Coronary artery (tissue), 2 donors: ENCODE results near the gene NTMT1.

Experiments
- DNase-seq: peaks from one replicate; pipeline ENCODE4 v3.0.0-alpha.2; 2017; ENCODE audit warnings: low spot score
- H3K27ac ChIP-seq, 2 donors: fragments of 200-600 bp; sonication (generic); one replicate each; pipeline ENCODE4 v1.5.1; 2016 to 2019
- H3K4me3 ChIP-seq: fragments of 200-600 bp; sonication (generic); 2 replicates; pipeline ENCODE4 v1.5.1; 2016; ENCODE audit warnings: mild to moderate bottlenecking, moderate library complexity
- TF ChIP-seq, protein P1 (sequence below): fragments of 200-600 bp; sonication (generic); IDR thresholded peaks from one replicate; pipeline ENCODE4 v1.5.1; 2019; ENCODE audit warnings: antibody characterized with exemption

Gene NTMT1

DNA sequence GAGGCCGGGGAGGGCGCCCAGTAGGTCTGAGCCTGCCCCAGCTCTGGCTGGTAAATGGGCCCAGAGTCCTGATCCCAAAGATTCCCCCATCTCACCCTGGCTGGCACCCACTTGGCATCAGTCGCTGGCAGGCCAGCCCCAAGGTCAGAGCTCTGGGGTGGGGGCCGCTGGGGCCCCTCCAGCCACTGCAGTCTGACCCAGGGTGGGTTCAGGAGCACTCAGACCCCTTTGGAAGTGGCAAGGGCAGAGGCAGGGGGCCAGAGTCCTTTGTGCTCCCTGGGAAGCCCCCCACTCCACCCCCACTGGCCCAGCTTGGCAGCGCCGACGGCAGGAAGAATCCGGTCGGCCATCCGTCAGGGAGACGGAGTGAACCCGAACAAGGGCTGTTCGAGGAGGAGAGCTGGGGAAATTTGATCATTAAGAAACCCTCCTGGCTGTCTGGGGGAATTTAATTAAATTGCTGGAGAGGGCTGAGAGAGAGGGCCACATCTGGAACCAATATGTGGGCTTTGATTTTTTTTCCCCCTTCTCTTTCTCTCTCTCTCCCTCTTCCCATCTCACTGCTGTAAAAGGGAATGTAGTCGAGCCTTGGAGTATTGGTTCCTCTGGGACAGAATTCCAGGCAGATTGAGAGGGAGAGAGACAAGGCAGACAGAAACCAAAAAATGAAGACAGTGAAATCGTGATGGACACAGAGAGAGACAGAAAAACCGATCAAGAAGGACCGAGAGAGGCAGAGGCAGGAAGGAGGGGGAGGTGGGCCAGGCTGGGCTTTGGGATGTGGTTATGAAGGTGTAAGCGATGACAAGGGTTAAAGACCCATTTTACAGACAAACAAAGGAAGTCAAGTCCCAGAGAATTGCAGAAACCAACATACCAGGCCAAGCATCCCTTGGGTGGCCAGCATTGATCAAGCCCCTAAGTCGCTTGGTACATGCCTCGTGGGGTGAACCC lies 24.0 kb downstream of the NTMT1 start:
- TF ChIP-seq, protein P1, sequence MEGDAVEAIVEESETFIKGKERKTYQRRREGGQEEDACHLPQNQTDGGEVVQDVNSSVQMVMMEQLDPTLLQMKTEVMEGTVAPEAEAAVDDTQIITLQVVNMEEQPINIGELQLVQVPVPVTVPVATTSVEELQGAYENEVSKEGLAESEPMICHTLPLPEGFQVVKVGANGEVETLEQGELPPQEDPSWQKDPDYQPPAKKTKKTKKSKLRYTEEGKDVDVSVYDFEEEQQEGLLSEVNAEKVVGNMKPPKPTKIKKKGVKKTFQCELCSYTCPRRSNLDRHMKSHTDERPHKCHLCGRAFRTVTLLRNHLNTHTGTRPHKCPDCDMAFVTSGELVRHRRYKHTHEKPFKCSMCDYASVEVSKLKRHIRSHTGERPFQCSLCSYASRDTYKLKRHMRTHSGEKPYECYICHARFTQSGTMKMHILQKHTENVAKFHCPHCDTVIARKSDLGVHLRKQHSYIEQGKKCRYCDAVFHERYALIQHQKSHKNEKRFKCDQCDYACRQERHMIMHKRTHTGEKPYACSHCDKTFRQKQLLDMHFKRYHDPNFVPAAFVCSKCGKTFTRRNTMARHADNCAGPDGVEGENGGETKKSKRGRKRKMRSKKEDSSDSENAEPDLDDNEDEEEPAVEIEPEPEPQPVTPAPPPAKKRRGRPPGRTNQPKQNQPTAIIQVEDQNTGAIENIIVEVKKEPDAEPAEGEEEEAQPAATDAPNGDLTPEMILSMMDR = no peak
- Histone ChIP-seq H3K27ac (peak overlapping the region; percentile 33 to 70), H3K4me3 (no peak overlapping the region)
- DNase-seq = no peak

DNA sequence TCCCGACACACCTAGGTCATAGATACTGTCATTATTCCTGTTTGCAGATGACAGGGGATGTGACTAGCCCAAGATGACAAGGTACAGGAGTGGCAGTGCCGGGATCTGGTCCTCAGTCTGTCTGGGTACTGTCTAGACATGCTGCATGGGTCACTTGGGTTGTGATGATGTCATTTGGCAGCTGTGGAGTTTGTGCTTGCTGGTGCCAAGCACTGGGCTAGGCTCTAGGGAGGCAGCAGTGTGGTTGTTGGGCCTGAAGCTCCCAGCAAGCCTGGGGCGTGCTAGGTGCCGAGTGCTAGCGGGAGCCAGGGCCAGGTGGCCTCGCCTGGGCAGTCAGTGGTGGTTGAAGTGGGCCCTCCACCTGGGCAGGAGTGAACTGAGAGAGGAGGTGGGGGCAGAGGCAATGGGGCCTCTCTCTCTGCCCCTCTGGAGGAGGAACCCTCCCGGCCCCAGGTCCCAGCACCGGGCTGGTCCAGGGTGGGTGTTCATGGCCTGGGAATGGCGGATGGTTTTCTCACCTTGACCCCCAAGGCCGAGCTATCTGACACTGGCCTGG lies 24.8 kb downstream of the NTMT1 start:
- Histone ChIP-seq H3K4me3 (no peak overlapping the region), H3K27ac (peak overlapping the region; percentile 33 to 70)
- DNase-seq = no peak
- TF ChIP-seq, protein P1 = no peak

DNA sequence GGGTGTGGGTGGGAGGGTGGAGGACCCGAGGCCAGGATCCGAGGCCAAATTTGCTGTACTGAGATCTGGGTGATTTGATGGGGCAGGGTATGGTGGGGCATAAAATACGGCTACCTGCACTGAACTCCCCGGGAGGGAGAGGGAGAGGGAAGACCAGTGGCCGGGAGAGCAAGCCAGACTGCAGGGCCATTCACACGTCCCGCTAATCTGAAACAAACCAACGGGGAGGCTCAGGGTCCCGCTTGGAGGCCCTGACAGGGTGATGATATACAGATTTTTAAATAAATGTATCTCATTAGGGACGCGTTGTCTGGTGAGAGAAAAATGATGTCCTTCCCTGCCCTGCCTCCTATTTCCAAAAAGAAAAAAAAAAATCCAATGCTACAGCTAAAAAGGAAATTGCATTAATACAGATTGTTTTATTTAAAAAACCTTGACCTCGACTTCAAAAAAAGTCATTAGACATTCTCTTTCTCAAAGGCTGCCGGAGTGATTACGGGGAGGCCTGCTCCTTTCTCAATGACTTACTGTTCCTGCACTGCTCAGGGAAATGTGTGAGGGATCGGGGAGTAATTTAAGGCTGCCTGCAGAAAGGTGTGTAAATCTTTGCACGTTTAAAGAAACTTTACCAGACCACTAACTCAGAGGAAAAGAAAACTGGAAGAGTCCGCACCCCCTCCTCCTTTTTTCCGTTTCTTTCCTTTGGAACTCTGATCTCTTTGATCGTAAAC lies 28.0 kb downstream of the NTMT1 start:
- Histone ChIP-seq H3K27ac (no peak overlapping the region), H3K4me3 (no peak overlapping the region)
- DNase-seq = no peak
- TF ChIP-seq, protein P1 = no peak

- no peak overlapping the region for H3K27ac ChIP-seq
- no peak for DNase-seq
- H3K4me3 ChIP-seq = no peak overlapping the region
- TF ChIP-seq, protein P1 = no peak
Observed at GRCh38 chr9:129654554-129655040, 28.6 kb downstream of the NTMT1 start.

GRCh38 chr9:129655154-129655553 lies 29.2 kb downstream of the NTMT1 start:
- no peak overlapping the region for H3K27ac ChIP-seq
- TF ChIP-seq, protein P1 = no peak
- no peak for DNase-seq
- no peak overlapping the region for H3K4me3 ChIP-seq

- Histone ChIP-seq H3K27ac (no peak overlapping the region), H3K4me3 (no peak overlapping the region)
- DNase-seq = no peak
- TF ChIP-seq, protein P1 = no peak
Observed at GRCh38 chr9:129655696-129656095, 29.7 kb downstream of the NTMT1 start.
